ENCODE measurements around the gene CBX3.
"Not testable (repeated sequence)": the region's sequence is repeated elsewhere in the genome, so short reads cannot be mapped to it uniquely, and the experiment has no call there.

The CBX3 gene

GRCh38 chr7:26188206-26188956, 13.2 kb upstream of the CBX3 start:
- Histone ChIP-seq H3K27me3 (ENCODE audit: control insufficient read depth, insufficient read depth, low read length, poor library complexity, severe bottlenecking) (no peaks in the 10 kb centered on the region), H3K4me3 (ENCODE audit: insufficient read depth, low read depth, low read length) (no peak overlapping the region), H3K27ac (ENCODE audit: insufficient read depth, low read depth, low read length, poor library complexity, severe bottlenecking) (peak overlapping the region; percentile 51), H3K4me1 (ENCODE audit: control insufficient read depth, insufficient read depth, low read length) (no peaks in the 10 kb centered on the region), H3K36me3 (ENCODE audit: control insufficient read depth, insufficient read depth, low read length) (peaks cover 46% of the 10 kb centered on the region), H3K9me3 (ENCODE audit: control insufficient read depth, low read length) (no peaks in the 10 kb centered on the region)
- 94 to 96% methylated on average over 9 of the region's 9 CpGs for WGBS, 2 experiments

DNA sequence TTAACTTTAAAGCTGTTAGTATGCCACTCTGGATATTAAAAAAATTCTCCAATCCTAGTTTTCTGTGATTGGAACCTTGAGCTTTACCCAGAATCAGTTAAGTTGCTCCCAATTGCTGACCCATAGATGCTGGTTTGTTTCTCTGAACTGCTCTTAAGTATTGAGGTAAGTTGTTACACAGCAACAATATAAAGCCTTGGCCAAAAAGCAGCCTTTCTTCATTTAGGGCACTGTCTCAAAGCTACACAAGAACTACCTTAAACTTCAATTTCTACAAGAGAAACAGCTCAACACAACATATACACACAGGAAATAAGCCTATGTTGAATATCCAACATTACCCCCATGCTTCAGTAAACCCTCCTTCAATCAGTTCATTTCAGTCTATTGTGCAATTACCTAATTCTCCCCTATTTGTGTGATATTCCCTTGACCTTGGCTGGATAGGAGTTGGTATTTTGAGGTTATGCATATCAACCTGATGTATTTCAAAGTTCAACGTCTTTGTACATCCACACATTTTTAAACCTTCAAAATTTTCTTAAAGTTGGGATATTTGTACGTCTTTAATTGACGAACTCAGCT, 12.5 kb upstream of the CBX3 start:
- Histone ChIP-seq H3K27ac (ENCODE audit: insufficient read depth, low read depth, low read length, poor library complexity, severe bottlenecking) (no peak overlapping the region), H3K27me3 (ENCODE audit: control insufficient read depth, insufficient read depth, low read length, poor library complexity, severe bottlenecking) (no peaks in the 10 kb centered on the region), H3K9me3 (ENCODE audit: control insufficient read depth, low read length) (no peaks in the 10 kb centered on the region), H3K4me1 (ENCODE audit: control insufficient read depth, insufficient read depth, low read length) (peaks cover 4% of the 10 kb centered on the region), H3K4me3 (ENCODE audit: insufficient read depth, low read depth, low read length) (no peak overlapping the region), H3K36me3 (ENCODE audit: control insufficient read depth, insufficient read depth, low read length) (peaks cover 51% of the 10 kb centered on the region)
- WGBS, 2 experiments: 98 to 100% methylated on average over 3 of the region's 3 CpGs

- 92 to 94% methylated on average over 3 of the region's 3 CpGs for WGBS, 2 experiments
- H3K27me3 ChIP-seq (ENCODE audit: control insufficient read depth, insufficient read depth, low read length, poor library complexity, severe bottlenecking): no peaks in the 10 kb centered on the region
- H3K27ac ChIP-seq (ENCODE audit: insufficient read depth, low read depth, low read length, poor library complexity, severe bottlenecking): no peak overlapping the region
- no peak overlapping the region for H3K4me3 ChIP-seq (ENCODE audit: insufficient read depth, low read depth, low read length)
- H3K4me1 ChIP-seq (ENCODE audit: control insufficient read depth, insufficient read depth, low read length): peaks cover 4% of the 10 kb centered on the region
- no peaks in the 10 kb centered on the region for H3K9me3 ChIP-seq (ENCODE audit: control insufficient read depth, low read length)
- H3K36me3 ChIP-seq (ENCODE audit: control insufficient read depth, insufficient read depth, low read length): peaks cover 56% of the 10 kb centered on the region
These were observed 11.8 kb upstream of the CBX3 start for GRCh38 chr7:26189697-26190096.

DNA sequence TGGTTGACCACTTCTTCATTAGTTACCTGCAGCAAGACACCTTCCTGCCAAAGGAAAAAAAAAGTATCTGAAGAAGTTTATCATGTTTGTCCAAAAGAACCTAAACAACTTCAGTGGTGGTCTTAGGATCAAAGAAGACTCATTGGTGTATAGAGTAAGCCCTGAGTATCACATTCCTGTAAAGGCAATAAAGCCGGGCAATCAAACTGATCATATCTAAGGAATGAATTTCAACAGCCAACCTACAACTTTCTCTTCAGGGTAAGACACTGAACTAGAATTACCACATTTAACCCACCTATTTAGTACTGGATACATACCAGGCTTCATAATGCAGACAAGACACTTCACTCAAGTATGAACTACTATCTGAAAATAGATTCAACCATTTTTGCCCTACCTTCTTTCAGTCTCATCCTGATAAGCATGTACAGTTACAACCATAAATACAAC, 11.1 kb upstream of the CBX3 start:
- H3K4me1 ChIP-seq (ENCODE audit: control insufficient read depth, insufficient read depth, low read length): peaks cover 11% of the 10 kb centered on the region
- peaks cover 64% of the 10 kb centered on the region for H3K36me3 ChIP-seq (ENCODE audit: control insufficient read depth, insufficient read depth, low read length)
- H3K27ac ChIP-seq (ENCODE audit: insufficient read depth, low read depth, low read length, poor library complexity, severe bottlenecking): no peak overlapping the region
- 94 to 100% methylated on average over 1 of the region's 1 CpG for WGBS, 2 experiments
- no peaks in the 10 kb centered on the region for H3K9me3 ChIP-seq (ENCODE audit: control insufficient read depth, low read length)
- no peaks in the 10 kb centered on the region for H3K27me3 ChIP-seq (ENCODE audit: control insufficient read depth, insufficient read depth, low read length, poor library complexity, severe bottlenecking)
- no peak overlapping the region for H3K4me3 ChIP-seq (ENCODE audit: insufficient read depth, low read depth, low read length)

- peak overlapping the region; percentile 29 for H3K27ac ChIP-seq (ENCODE audit: insufficient read depth, low read depth, low read length, poor library complexity, severe bottlenecking)
- peaks cover 73% of the 10 kb centered on the region for H3K36me3 ChIP-seq (ENCODE audit: control insufficient read depth, insufficient read depth, low read length)
- peaks cover 20% of the 10 kb centered on the region for H3K4me1 ChIP-seq (ENCODE audit: control insufficient read depth, insufficient read depth, low read length)
- no peak overlapping the region for H3K4me3 ChIP-seq (ENCODE audit: insufficient read depth, low read depth, low read length)
- no peaks in the 10 kb centered on the region for H3K9me3 ChIP-seq (ENCODE audit: control insufficient read depth, low read length)
- 90 to 94% methylated on average over 5 to 6 of the region's 7 CpGs for WGBS, 2 experiments
- no peaks in the 10 kb centered on the region for H3K27me3 ChIP-seq (ENCODE audit: control insufficient read depth, insufficient read depth, low read length, poor library complexity, severe bottlenecking)
These were observed 10.1 kb upstream of the CBX3 start for GRCh38 chr7:26191233-26191973.

DNA sequence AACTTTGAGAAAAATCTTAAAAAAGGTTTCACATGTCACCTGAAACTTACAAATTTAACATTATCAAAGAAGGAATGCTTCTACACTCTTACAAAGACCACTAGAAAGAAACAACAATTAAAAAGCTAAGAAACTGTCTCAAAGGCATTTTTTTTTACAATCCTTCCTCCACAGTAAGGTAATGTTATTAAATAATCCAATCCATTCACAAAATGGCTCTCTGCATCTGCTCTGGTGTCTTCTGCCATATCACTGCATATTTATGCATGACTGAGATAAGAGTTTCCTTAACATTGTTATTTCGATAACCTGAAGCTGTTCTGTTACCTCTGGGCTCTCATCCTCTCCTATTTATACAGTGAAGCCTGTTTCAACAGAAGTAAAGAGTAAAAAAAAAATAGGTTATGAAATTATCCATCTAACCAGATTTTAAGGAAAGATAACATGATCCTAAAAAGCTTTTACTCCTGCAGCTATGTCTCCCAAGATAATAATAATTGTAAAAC, 9.5 kb upstream of the CBX3 start:
- H3K4me1 ChIP-seq (ENCODE audit: control insufficient read depth, insufficient read depth, low read length): peaks cover 26% of the 10 kb centered on the region
- H3K4me3 ChIP-seq (ENCODE audit: insufficient read depth, low read depth, low read length): no peak overlapping the region
- peaks cover 79% of the 10 kb centered on the region for H3K36me3 ChIP-seq (ENCODE audit: control insufficient read depth, insufficient read depth, low read length)
- 86 to 100% methylated on average over 1 of the region's 1 CpG for WGBS, 2 experiments
- H3K9me3 ChIP-seq (ENCODE audit: control insufficient read depth, low read length): no peaks in the 10 kb centered on the region
- no peaks in the 10 kb centered on the region for H3K27me3 ChIP-seq (ENCODE audit: control insufficient read depth, insufficient read depth, low read length, poor library complexity, severe bottlenecking)
- no peak overlapping the region for H3K27ac ChIP-seq (ENCODE audit: insufficient read depth, low read depth, low read length, poor library complexity, severe bottlenecking)

- Histone ChIP-seq H3K4me1 (ENCODE audit: control insufficient read depth, insufficient read depth, low read length) (peaks cover 28% of the 10 kb centered on the region), H3K36me3 (ENCODE audit: control insufficient read depth, insufficient read depth, low read length) (peaks cover 85% of the 10 kb centered on the region), H3K27me3 (ENCODE audit: control insufficient read depth, insufficient read depth, low read length, poor library complexity, severe bottlenecking) (no peaks in the 10 kb centered on the region), H3K9me3 (ENCODE audit: control insufficient read depth, low read length) (no peaks in the 10 kb centered on the region), H3K27ac (ENCODE audit: insufficient read depth, low read depth, low read length, poor library complexity, severe bottlenecking) (no peak overlapping the region), H3K4me3 (ENCODE audit: insufficient read depth, low read depth, low read length) (no peak overlapping the region)
- WGBS, 2 experiments: 91 to 97% methylated on average over 3 of the region's 3 CpGs
These were observed 9.0 kb upstream of the CBX3 start for GRCh38 chr7:26192485-26193087.

- Histone ChIP-seq H3K27ac (ENCODE audit: insufficient read depth, low read depth, low read length, poor library complexity, severe bottlenecking) (no peak overlapping the region), H3K4me1 (ENCODE audit: control insufficient read depth, insufficient read depth, low read length) (peaks cover 28% of the 10 kb centered on the region), H3K27me3 (ENCODE audit: control insufficient read depth, insufficient read depth, low read length, poor library complexity, severe bottlenecking) (no peaks in the 10 kb centered on the region), H3K36me3 (ENCODE audit: control insufficient read depth, insufficient read depth, low read length) (peaks cover 81% of the 10 kb centered on the region), H3K9me3 (ENCODE audit: control insufficient read depth, low read length) (no peaks in the 10 kb centered on the region), H3K4me3 (ENCODE audit: insufficient read depth, low read depth, low read length) (no peak overlapping the region)
- 88 to 90% methylated on average over 8 of the region's 8 CpGs for WGBS, 2 experiments
These were observed 7.9 kb upstream of the CBX3 start for GRCh38 chr7:26193432-26194207.

DNA sequence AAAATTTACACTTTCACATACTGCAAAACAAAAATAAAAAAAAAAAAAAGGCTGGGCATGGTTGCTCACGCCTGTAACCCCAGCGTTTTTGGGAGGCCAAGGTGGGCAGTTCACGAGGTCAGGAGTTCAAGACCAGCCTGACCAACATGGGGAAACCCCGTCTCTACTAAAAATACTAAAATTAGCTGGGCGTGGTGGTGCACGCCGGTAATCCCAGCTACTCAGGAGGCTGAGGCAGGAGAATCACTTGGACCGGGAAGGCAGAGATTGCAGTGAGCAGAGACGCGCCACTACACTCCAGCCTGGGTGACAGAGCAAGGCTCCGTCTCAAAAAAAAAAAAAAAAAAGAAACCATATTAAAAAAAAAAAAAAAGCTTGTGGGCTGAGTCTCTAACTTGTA, 6.8 kb upstream of the CBX3 start:
- not testable (repeated sequence) for H3K27ac ChIP-seq (ENCODE audit: insufficient read depth, low read depth, low read length, poor library complexity, severe bottlenecking); H3K9me3 ChIP-seq (ENCODE audit: control insufficient read depth, low read length); H3K27me3 ChIP-seq (ENCODE audit: control insufficient read depth, insufficient read depth, low read length, poor library complexity, severe bottlenecking); H3K4me3 ChIP-seq (ENCODE audit: insufficient read depth, low read depth, low read length)
- H3K36me3 ChIP-seq (ENCODE audit: control insufficient read depth, insufficient read depth, low read length): peaks cover 70% of the 10 kb centered on the region
- H3K4me1 ChIP-seq (ENCODE audit: control insufficient read depth, insufficient read depth, low read length): peaks cover 28% of the 10 kb centered on the region
- WGBS, 2 experiments: 89 to 96% methylated on average over 10 of the region's 11 CpGs
